GM18502 (cell line): Measurements from ENCODE around the gene POLK.
"Not testable (repeated sequence)": the region's sequence is repeated elsewhere in the genome, so short reads cannot be mapped to it uniquely, and the experiment has no call there.

Experiments used
- ATAC-seq: cut with Tn5 transposase; IDR thresholded peaks from one replicate; pipeline ENCODE4 v1.9.1; 2021; ENCODE audit warnings: mild to moderate bottlenecking; ENCODE audit not compliant: unreplicated experiment, poor library complexity

The POLK gene

DNA sequence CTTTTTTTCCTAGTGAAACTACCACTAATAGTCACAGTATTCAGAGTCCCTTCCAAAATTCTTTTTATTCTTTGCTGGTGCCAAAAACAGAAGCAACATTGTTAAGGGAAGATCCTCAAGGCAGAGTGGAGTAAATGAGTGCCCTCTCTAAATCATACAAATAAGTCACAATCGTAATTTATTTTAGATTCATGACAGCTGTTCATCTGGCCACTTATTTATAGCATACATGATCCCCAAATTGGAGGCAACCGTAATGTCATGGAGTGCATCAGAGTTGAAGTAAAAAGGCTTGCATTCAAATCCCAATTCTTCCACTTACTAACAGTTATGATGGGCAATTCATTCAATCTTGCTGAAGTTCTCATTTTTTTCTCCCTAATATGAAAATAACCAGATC is 33.4 kb downstream of the POLK start:
- no peak for ATAC-seq

DNA sequence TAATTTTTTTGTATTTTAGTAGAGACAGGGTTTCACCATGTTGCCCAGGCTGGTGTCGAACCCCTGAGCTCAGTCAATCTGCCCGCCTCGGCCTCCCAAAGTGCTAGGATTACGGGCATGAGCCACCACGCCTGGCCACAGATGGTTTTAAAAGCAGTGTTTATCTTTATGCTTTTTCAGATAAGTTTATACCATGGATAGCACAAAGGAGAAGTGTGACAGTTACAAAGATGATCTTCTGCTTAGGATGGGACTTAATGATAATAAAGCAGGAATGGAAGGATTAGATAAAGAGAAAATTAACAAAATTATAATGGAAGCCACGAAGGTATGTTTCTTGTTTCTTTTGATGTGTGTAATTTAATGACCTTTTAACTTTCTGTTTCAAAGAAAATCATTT is 35.1 kb downstream of the POLK start:
- ATAC-seq = no peak

DNA sequence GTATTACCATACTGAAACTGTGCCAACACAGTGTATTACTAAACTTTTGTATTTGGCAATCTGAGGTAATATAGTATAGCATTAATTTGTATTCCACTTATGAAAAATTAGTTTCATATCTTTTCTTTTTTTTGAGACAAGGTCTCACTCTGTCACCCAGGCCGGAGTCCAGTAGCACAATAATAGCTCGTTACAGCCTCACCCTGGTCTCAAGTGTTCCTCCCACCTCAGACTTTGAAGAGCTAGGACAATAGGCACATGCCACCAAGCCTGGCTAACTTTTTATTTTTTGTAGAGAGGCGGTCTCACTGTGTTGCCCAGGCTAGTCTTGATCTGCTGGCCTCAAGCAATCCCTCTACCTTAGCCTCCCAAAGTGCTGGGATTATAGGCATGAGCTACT is 36.1 kb downstream of the POLK start:
- no peak for ATAC-seq

DNA sequence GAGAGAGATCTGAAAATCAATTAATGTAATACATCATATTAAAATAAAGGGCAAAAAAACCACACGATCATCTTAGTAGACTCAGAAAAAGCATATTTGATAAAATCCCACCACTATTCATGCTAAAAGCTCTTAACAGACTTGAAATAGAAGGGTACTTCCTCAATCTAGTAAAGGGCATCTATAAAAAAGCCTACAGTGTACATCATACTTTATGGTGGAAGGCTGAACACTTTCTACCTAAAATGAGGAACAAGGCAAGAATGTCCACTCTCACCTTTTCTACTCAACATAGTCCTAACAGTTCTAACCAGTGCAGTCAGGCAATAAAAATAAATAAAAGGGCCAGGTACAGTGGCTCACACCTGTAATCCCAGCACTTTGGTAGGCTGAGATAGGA is 38.9 kb downstream of the POLK start:
- no peak for ATAC-seq

DNA sequence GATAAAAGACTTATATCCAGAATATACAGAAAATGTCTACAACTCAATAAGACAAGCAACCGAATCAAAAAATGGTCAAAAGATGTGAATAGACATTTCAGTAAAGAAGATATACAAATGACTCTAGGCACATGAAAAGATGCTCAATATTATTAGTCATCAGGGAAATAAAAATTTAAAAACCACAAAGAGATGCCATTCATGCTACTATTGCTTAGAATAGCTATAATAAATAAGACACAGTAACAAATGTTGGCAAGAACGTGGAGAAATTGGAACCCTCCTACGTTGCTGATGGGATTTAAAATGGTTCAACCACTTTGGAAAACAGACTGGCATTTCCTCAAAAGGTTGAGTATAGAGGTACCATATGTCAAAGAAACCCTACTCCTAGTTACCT is 39.8 kb downstream of the POLK start:
- ATAC-seq = no peak

DNA sequence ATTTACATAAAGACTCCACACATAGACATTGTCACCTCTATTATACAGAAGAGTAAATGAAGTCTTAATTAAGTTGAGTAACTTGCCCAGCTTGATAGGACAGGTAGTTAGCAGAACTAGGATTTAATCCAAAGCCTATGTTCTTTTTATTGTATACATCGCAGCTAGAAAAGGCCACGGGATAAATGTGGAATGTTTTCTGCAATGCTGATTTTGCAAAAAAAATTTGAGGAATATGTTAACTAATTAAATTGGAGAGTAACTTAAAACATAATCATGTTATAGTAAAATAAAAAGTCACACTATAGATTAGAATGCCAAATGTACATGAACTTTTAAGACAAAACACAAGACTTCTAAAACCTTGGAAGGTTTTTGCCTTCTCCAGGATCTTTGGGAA is 41.1 kb downstream of the POLK start:
- ATAC-seq = no peak

DNA sequence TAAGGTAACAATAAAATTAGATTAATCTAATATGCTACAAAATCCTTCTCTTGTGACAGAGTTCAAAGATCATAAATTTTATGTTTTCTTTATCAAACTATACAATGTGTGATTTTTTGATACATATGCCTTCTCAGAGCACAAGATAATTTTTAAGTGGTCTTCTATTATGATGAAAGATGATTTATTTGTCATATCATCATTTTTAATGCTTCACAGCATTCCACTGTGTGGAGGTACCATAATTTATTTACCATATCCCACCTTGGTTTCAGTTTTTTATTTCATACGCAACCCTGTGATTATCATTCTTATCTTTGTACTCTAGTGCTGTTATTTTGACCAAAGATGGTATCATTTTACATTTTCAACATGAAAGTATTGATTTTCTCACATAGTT is 41.7 kb downstream of the POLK start:
- ATAC-seq = no peak

DNA sequence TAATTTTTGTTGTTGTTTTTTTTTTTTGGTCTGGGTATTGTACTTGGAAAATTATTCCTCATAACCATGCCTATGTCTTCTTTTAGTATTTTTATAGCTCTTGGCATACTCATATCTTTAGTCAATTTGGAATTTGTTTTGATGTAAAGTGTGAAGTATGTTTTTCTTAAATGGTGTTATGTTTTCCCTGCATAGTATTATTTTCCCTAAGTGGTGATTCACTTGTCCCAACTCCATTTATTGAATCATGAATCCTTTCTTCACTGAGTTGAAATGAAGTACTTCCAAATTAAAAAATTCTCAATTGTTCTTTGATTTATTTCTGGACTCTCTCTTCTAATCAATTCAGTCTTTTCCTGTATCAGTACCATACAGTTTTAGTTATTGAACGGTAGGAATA is 46.5 kb downstream of the POLK start:
- no peak for ATAC-seq

DNA sequence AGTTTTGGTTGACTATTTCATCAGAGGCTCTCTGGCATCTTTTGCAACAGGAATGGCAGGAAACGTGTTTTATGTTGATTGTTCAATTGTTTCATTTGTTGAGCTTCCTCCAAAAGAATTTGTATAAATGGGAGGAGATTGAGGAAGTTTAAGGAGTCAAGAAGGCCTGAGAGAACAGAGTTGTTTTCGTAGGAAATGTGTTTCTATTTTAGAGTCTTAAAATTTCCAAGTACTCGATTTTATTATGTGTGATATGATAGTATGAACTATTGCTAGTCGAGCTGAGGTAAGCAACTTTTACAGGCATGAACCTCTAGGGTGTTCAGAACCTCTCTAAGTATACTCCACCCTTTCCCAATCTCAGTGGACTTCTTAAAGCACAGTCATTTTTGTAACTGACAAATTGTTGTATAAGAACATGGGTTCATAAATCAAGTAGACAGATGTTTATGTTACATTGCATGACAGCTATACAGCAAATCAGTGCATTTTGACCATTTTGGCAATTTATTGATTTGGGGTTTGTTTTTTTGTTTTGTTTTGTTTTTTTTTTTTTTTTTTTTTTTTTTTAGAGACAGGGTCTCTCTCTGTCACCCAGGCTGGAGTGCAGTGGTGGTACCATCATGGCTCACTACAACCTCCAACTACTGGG is 47.4 kb downstream of the POLK start:
- no peak for ATAC-seq

DNA sequence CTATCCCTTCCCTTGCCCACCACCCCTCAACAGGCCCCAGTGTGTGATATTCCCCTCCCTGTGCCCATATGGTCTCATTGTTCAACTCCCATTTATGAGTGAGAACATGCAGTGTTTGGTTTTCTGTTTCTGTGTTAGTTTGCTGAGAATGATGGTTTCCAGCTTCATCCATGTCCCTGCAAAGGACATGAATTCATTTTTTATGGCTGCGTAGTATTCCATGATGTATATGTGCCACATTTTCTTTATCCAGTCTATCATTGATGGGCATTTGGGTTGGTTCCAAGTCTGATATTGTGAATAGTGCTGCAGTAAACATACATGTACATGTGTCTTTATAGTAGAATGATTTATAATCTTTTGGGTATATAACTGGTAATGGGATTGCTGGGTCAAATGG is 49.0 kb downstream of the POLK start:
- not testable (repeated sequence) for ATAC-seq

DNA sequence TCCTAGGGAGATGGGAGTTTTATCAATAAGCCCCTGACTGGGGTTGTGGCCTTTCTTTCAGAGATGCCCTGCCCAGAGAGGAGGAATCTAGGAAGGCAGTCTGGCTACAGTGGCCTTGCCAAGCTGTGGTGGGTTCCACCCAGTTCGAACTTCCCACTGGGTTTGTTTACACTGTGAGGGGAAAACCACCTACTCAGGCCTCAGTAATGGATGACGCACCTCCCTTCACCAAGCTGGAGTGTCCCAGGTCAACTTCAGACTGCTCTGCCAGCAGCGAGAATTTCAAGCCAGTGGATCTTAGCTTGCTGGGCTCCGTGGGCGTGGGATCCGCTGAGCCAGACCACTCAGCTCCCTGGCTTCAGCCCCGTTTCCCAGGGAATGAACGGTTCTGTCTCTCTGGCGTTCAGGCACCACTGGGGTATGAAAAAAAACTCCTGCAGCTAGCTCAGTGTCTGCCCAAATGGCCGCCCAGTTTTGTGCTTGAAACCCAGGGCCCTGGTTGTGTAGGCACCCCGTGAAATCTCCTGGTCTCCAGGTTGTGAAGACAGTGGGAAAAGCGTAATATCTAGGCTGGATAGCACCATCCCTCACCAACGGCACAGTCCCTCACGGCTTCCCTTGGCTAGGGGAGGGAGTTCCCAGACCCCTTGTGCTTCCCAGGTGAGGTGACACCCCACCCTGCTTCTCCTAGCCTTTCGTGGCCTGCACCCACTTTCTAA is 54.5 kb downstream of the POLK start:
- not testable (repeated sequence) for ATAC-seq

DNA sequence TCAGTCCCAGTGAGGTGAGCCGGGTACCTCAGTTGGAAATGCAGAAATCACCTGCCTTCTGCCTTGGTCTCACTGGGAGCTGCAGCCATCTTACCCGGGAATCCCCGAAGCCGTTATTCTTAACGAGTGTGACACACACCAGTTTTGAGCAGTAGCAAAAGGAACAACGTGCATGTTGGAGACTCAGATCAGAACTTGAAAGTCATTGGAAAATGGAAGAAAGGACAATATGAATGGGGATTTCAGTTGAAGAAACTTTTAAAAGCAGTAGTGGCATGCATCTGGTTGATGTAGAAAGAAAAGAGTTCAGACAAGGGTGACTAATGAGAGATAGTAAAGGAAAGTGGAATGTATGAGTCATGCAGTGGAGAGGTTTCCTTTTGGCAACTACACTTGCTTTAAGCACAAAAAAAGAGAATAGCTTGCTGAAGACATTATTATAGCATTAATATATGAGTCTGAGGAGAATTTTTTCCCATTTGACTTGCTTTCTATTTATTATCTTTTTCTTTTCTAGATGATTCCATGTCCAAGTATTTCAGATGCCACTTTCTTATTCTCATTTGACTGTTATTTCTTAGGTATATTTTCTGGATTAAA is 55.1 kb downstream of the POLK start:
- ATAC-seq = peak; percentile 90

DNA sequence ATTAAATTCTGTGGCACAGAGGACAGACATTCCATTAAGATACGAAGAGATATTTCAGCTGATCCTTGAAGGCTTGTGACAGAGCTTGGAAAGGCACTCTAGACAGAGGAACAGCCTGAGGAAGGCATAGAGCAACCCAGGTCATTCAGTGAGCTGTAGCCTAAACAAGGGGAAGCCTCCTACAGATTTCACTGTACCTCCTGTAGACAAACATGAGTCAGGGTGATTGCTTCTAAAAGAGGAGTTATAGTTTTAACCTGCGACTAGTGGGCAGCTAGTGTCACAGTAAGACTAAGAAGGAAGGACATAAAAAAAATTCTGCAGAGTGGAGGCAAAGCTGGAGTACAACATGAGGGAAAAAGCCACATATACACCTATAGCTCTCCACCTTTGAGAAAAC is 56.0 kb downstream of the POLK start:
- peak; percentile 50 for ATAC-seq

DNA sequence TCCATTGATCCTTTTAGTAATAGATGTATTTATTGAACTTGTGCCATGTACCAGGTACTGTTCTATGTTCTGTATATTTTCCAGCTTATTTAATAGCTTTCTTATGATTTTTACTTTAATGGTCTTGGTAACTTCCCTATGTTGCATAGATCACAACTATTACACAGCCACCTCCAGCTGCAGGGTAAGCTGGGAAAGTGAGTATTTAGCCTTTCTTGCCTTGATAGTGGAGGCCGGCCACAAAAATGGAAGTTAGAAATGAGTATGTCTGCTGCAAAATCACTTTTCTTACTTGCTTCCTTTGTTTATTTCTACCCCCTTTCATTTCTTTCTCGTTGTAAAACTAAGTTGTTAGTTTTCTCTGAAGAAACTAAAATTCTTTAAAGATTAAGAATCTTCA is 56.5 kb downstream of the POLK start:
- peak; percentile 39 for ATAC-seq

DNA sequence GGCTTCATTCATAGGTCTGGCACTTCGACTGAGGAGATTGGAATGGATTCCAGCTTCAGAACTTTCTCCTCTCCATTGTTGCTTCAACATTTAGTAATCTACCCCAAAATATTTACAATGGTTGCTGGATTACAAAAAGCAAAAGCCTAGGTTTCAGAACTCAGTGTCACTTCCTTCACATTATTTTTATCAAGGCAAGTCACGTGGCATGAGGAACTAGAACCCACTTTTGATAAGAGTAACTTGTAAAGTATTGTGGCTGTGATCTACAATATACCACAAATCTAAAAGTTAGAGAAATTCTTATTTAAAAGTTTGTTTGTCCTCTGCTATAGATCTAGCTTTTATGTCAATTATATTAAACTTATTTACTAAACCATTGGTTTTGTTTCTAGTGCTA is 59.9 kb downstream of the POLK start:
- ATAC-seq = no peak

DNA sequence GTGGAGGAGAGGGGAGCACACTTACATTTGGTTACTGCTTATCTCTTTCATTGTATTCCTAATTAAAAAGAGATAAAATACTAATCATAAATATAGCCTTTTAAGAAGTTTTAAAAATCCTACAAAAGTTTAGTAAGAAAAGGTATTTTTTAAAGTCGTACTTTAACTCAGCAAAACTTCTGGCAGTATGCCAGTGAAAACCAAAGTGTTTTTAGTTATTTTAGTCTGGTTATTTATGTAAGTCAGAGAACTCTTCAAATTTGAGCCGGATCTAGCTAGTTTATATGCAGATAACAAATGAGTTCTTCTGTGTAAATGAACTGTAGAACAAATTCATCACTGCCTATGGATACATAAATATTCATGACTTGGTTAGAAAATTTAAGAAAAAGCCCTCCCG is 63.1 kb downstream of the POLK start:
- ATAC-seq = peak; percentile 18

DNA sequence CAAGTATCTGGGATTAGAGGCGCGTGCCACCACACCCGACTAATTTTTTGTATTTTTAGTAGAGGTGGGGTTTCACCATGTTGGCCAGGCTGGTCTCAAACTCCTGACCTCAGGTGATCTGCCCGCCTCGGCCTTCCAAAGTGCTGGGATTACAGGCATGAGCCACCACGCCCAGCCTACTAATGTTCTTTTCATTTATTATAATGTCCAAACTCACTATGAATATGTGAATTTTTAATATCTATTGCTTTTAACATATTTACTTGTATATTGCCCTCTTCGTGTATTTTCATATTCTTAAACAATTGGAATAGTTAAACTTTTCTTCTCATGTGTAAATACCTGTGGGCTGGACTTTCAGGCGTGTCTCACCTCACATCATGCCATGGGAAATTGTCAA is 66.6 kb downstream of the POLK start:
- not testable (repeated sequence) for ATAC-seq

DNA sequence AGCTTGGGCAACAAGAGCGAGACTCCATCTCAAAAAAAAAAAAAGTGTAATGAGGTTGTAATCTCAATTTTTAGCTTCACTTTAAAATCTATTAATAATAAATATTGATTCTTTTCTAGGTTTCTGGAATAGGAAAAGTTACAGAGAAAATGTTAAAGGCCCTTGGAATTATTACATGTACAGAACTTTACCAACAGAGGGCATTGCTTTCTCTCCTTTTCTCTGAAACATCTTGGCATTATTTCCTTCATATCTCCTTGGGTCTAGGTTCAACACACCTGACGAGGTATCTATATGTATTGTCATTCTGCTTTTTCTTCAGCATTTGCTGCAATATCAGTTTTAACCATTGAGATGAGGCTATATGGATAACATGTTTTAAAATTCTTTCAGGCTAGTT is 73.0 kb downstream of the POLK start:
- ATAC-seq = no peak

DNA sequence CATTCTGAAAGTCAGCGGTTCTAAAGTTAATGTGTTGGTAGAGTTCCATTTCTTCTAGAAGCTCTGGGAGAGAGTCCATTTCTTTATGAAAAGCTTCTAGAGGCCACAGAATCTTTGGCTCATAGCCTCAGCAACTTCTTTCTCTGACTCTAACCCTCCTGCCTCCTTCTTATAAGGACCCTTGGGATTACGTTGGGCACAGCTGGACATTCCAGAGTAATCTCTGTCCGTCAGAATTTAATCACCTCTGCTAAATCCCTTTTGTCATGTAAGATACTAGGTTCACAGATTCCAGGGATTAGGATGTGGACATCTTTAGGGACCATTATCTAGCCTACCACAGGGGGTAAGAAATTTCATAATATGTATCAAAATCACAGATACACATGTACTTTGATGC is 77.0 kb downstream of the POLK start:
- no peak for ATAC-seq

DNA sequence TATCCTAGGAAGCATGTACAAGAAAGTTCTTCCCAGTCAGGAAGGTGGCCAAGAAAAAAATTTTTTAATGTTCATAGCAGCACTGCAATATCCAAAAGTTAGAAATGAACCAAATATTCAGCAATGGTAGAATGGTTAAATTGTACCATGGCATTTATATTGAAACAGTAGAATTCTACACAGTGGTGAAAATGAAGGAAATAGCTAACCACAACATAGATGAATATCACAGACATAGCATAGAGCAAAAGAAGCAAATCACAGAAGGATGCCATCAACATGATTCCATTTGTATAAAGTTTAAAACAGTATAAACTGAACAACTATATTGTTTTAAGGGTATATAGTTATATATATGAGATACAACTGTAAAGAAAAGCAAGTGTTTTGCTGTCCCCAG is 88.8 kb downstream of the POLK start:
- ATAC-seq = no peak

DNA sequence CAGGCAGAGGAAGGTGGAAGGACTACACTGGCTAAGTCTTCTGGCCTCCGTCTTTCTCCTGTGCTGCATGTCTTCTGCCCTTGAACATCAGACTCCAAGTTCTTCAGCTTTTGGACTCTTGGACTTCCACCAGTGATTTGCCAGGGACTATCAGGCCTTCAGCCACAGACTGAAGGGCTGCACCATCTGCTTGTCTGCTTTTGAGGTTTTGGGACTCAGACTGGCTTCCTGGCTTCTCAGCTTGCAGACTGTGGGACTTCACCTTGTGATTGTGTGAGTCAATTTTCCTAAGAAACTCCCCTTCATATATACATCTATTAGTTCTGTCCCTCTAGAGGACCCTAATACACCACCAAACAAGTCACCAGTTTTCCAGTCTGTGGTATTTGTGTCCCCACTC is 89.9 kb downstream of the POLK start:
- no peak for ATAC-seq

DNA sequence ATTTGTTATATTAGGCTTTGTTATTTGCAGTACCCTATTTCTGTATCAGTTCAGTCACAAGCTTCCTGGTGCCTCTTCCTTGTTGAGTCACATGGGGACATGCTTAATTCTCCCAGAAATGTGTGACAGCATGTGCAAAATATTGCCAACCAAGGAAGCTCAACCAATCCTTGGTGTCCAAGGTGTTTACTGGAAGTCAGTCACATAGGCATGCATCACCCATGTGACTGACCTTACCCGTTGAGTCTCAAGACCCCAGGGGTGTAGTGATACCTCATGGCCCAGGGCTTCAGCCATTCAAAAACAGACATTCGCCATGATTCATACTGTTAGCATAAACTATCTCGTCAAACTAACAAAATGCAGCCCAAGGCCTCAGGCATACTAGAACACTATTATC is 90.3 kb downstream of the POLK start:
- ATAC-seq = no peak
